ENCODE measurements around the gene HOXB6. TPM values are rescaled to one million over a fixed set of nuclear protein-coding genes. Genes with fewer than 3 reads are reported as not detected.

HOXB6 gene
- total RNA-seq, 5 donors from 2014 or later (not counting 1 experiment from before 2014, with no cell fraction given), result 0.16 to 0.33 TPM; not detected in 3

- H3K4me1 Mint-ChIP-seq, result peaks cover 13 to 20% (median 19%) of the 10 kb centered on the region in 3 donors
- no peaks in the 10 kb centered on the region for H3K9me3 Mint-ChIP-seq
- peaks cover 67 to 96% of the 10 kb centered on the region in 2 donors for H3K27me3 Mint-ChIP-seq
- no peak overlapping the region for H3K4me3 ChIP-seq (ENCODE audit: control insufficient read depth in 1 of 2, extremely low read depth in 1 of 2, low read length in 1 of 2)
- H3K27me3 ChIP-seq (replicated peaks in 1 of 2; ENCODE audit: control insufficient read depth in 2 of 2, extremely low read depth in 1 of 2, insufficient read depth in 2 of 2, low read length in 1 of 2), result peaks cover 26 to 83% of the 10 kb centered on the region in 2 experiments
- peak; percentile 66 to 85 (median 80) for ATAC-seq (replicated peaks in 1 of 4)
- no peaks in the 10 kb centered on the region for H3K9me3 ChIP-seq
- CTCF ChIA-PET, result interaction anchor here (0.5 to 2.4 kb wide), 22 partner anchors 11 to 1416 kb away, joined by 3 to 10 read pairs (median 3); partner anchors contain the start of gene HOXB9 (in 1 of the 2)
- no peak overlapping the region for H3K27ac ChIP-seq (ENCODE audit: low read length)
- DNase-seq, result peak in 31 of 35 experiments; percentile 28 to 79 (median 60)
- no peak overlapping the region for H3K27ac Mint-ChIP-seq
- POLR2A ChIA-PET, result interaction anchor here in 1 of 2 donors (0.6 kb wide), 1 partner anchor 443 kb away, joined by 4 read pairs; no protein-coding TSS in a partner anchor
- H3K4me1 ChIP-seq (ENCODE audit: control insufficient read depth in 1 of 2, extremely low read depth in 1 of 2, insufficient read depth in 2 of 2, low read length in 2 of 2), result peaks cover 0 to 20% of the 10 kb centered on the region in 2 experiments
- no peaks in the 10 kb centered on the region for H3K36me3 ChIP-seq (ENCODE audit: control insufficient read depth in 2 of 2, extremely low read depth in 1 of 2, insufficient read depth in 1 of 2, low read length in 1 of 2)
- peak overlapping the region in 1 of 3 donors; percentile 49 for H3K4me3 Mint-ChIP-seq
- 6% methylated on average over 34 of the region's 39 CpGs for WGBS (ENCODE audit: insufficient coverage)
- H3K36me3 Mint-ChIP-seq, result no peaks in the 10 kb centered on the region
Observed at GRCh38 chr17:48636177-48637018, 31.6 kb upstream of the HOXB6 start.

GRCh38 chr17:48634493-48635208 is 29.9 kb upstream of the HOXB6 start:
- peak overlapping the region in 1 of 3 donors; percentile 60 for H3K4me3 Mint-ChIP-seq
- H3K4me1 Mint-ChIP-seq, result peaks cover 9 to 17% (median 16%) of the 10 kb centered on the region in 3 donors
- H3K9me3 Mint-ChIP-seq, result no peaks in the 10 kb centered on the region
- H3K27ac Mint-ChIP-seq, result no peak overlapping the region
- Histone ChIP-seq H3K4me1 (ENCODE audit: control insufficient read depth in 1 of 2, extremely low read depth in 1 of 2, insufficient read depth in 2 of 2, low read length in 2 of 2) (peaks cover 0 to 20% of the 10 kb centered on the region in 2 experiments), H3K9me3 (no peaks in the 10 kb centered on the region), H3K36me3 (ENCODE audit: control insufficient read depth in 2 of 2, extremely low read depth in 1 of 2, insufficient read depth in 1 of 2, low read length in 1 of 2) (no peaks in the 10 kb centered on the region), H3K27ac (ENCODE audit: low read length) (no peak overlapping the region), H3K27me3 (replicated peaks in 1 of 2; ENCODE audit: control insufficient read depth in 2 of 2, extremely low read depth in 1 of 2, insufficient read depth in 2 of 2, low read length in 1 of 2) (peaks cover 34 to 85% of the 10 kb centered on the region in 2 experiments), H3K4me3 (ENCODE audit: control insufficient read depth in 1 of 2, extremely low read depth in 1 of 2, low read length in 1 of 2) (no peak overlapping the region)
- DNase-seq, result no peak
- H3K27me3 Mint-ChIP-seq, result peaks cover 71 to 98% of the 10 kb centered on the region in 2 donors
- H3K36me3 Mint-ChIP-seq, result no peaks in the 10 kb centered on the region
- ChIA-PET POLR2A (no interaction called here), CTCF (interaction anchor here in 1 of 2 donors (2.4 kb wide), 1 partner anchor 9 kb away, joined by 7 read pairs; the partner anchor contains the start of gene HOXB9)
- 91% methylated on average over 12 of the region's 20 CpGs for WGBS (ENCODE audit: insufficient coverage)
- ATAC-seq (replicated peaks in 1 of 4), result no peak

GRCh38 chr17:48633266-48633677 is 28.5 kb upstream of the HOXB6 start:
- POLR2A ChIA-PET, result no interaction called here
- no peak overlapping the region for H3K27ac ChIP-seq (ENCODE audit: low read length)
- 74% methylated on average over 32 of the region's 35 CpGs for WGBS (ENCODE audit: insufficient coverage)
- Mint-ChIP-seq H3K27me3 (peaks cover 80 to 98% of the 10 kb centered on the region in 2 donors), H3K36me3 (no peaks in the 10 kb centered on the region), H3K4me3 (peak overlapping the region in 1 of 3 donors; percentile 60), H3K9me3 (no peaks in the 10 kb centered on the region), H3K27ac (no peak overlapping the region), H3K4me1 (peaks cover 9 to 17% (median 16%) of the 10 kb centered on the region in 3 donors)
- CTCF ChIA-PET, result no interaction called here
- H3K36me3 ChIP-seq (ENCODE audit: control insufficient read depth in 2 of 2, extremely low read depth in 1 of 2, insufficient read depth in 1 of 2, low read length in 1 of 2), result no peaks in the 10 kb centered on the region
- no peak overlapping the region for H3K4me3 ChIP-seq (ENCODE audit: control insufficient read depth in 1 of 2, extremely low read depth in 1 of 2, low read length in 1 of 2)
- ATAC-seq (replicated peaks in 1 of 4), result no peak
- H3K9me3 ChIP-seq, result no peaks in the 10 kb centered on the region
- H3K4me1 ChIP-seq (ENCODE audit: control insufficient read depth in 1 of 2, extremely low read depth in 1 of 2, insufficient read depth in 2 of 2, low read length in 2 of 2), result peaks cover 0 to 20% of the 10 kb centered on the region in 2 experiments
- peaks cover 41 to 91% of the 10 kb centered on the region in 2 experiments for H3K27me3 ChIP-seq (replicated peaks in 1 of 2; ENCODE audit: control insufficient read depth in 2 of 2, extremely low read depth in 1 of 2, insufficient read depth in 2 of 2, low read length in 1 of 2)
- DNase-seq, result no peak

GRCh38 chr17:48632579-48633265 is 27.9 kb upstream of the HOXB6 start:
- ATAC-seq (replicated peaks in 1 of 4) (no peak), DNase-seq (no peak)
- ChIA-PET POLR2A (no interaction called here), CTCF (interaction anchor here (0.6 to 1.0 kb wide), 5 partner anchors 9 to 134 kb away, joined by 3 to 8 read pairs (median 4); partner anchors contain the start of genes HOXB13 (in 1 of the 2) and HOXB8 (in 1 of the 2))
- H3K9me3 ChIP-seq, result no peaks in the 10 kb centered on the region
- H3K36me3 ChIP-seq (ENCODE audit: control insufficient read depth in 2 of 2, extremely low read depth in 1 of 2, insufficient read depth in 1 of 2, low read length in 1 of 2), result no peaks in the 10 kb centered on the region
- Mint-ChIP-seq H3K9me3 (no peaks in the 10 kb centered on the region), H3K27me3 (peaks cover 80 to 98% of the 10 kb centered on the region in 2 donors), H3K4me3 (peak overlapping the region in 1 of 3 donors; percentile 46), H3K36me3 (no peaks in the 10 kb centered on the region), H3K4me1 (peaks cover 9 to 17% (median 16%) of the 10 kb centered on the region in 3 donors), H3K27ac (peak overlapping the region in 1 of 2 donors; percentile 5)
- H3K27ac ChIP-seq (ENCODE audit: low read length), result no peak overlapping the region
- no peak overlapping the region for H3K4me3 ChIP-seq (ENCODE audit: control insufficient read depth in 1 of 2, extremely low read depth in 1 of 2, low read length in 1 of 2)
- H3K27me3 ChIP-seq (replicated peaks in 1 of 2; ENCODE audit: control insufficient read depth in 2 of 2, extremely low read depth in 1 of 2, insufficient read depth in 2 of 2, low read length in 1 of 2), result peaks cover 37 to 93% of the 10 kb centered on the region in 2 experiments
- H3K4me1 ChIP-seq (ENCODE audit: control insufficient read depth in 1 of 2, extremely low read depth in 1 of 2, insufficient read depth in 2 of 2, low read length in 2 of 2), result peaks cover 0 to 20% of the 10 kb centered on the region in 2 experiments
- 79% methylated on average over 5 of the region's 7 CpGs for WGBS (ENCODE audit: insufficient coverage)

- Mint-ChIP-seq H3K27me3 (peaks cover 75 to 98% of the 10 kb centered on the region in 2 donors), H3K36me3 (no peaks in the 10 kb centered on the region), H3K27ac (peak overlapping the region in 1 of 2 donors; percentile 5), H3K4me3 (no peak overlapping the region), H3K4me1 (peaks cover 9 to 18% (median 17%) of the 10 kb centered on the region in 3 donors), H3K9me3 (no peaks in the 10 kb centered on the region)
- ATAC-seq (replicated peaks in 1 of 4), result no peak
- ChIA-PET POLR2A (no interaction called here), CTCF (interaction anchor here (0.6 to 1.0 kb wide), 7 partner anchors 8 to 560 kb away, joined by 3 to 8 read pairs (median 4); partner anchors contain the start of genes HOXB13 (in 1 of the 2) and HOXB8 (in 1 of the 2))
- WGBS (ENCODE audit: insufficient coverage), result 60% methylated on average over 2 of the region's 7 CpGs
- DNase-seq, result no peak
- Histone ChIP-seq H3K27me3 (replicated peaks in 1 of 2; ENCODE audit: control insufficient read depth in 2 of 2, extremely low read depth in 1 of 2, insufficient read depth in 2 of 2, low read length in 1 of 2) (peaks cover 40 to 93% of the 10 kb centered on the region in 2 experiments), H3K4me1 (ENCODE audit: control insufficient read depth in 1 of 2, extremely low read depth in 1 of 2, insufficient read depth in 2 of 2, low read length in 2 of 2) (peaks cover 0 to 25% of the 10 kb centered on the region in 2 experiments), H3K36me3 (ENCODE audit: control insufficient read depth in 2 of 2, extremely low read depth in 1 of 2, insufficient read depth in 1 of 2, low read length in 1 of 2) (no peaks in the 10 kb centered on the region), H3K27ac (ENCODE audit: low read length) (no peak overlapping the region), H3K4me3 (ENCODE audit: control insufficient read depth in 1 of 2, extremely low read depth in 1 of 2, low read length in 1 of 2) (no peak overlapping the region), H3K9me3 (no peaks in the 10 kb centered on the region)
Observed at GRCh38 chr17:48631693-48632578, 27.1 kb upstream of the HOXB6 start.

Data from T-cell (primary cell).